MM.1S (cell line): ENCODE results near the gene GSE1.

Source experiments
- CTCF ChIP-seq: fragments of 300-600 bp; sonication (generic); IDR thresholded peaks from 2 replicates; pipeline ENCODE4 v1.5.1; 2016; ENCODE audit warnings: antibody characterized with exemption, low read length, mixed read lengths
- EZH2 ChIP-seq: fragments of 300-600 bp; sonication (generic); optimal IDR thresholded peaks from 2 replicates; pipeline ENCODE3; 2017; ENCODE audit warnings: low read depth, mild to moderate bottlenecking, antibody characterized with exemption, low read length, mixed read lengths

GRCh38 chr16:85568519-85568918 is 44.6 kb upstream of the GSE1 start:
- TF ChIP-seq CTCF (no peak), EZH2 (no peak)
